GM18520 (cell line): Measurements from ENCODE around the gene GBF1.
"Not testable (repeated sequence)": the region's sequence is repeated elsewhere in the genome, so short reads cannot be mapped to it uniquely, and the experiment has no call there.

Source experiments
- ATAC-seq: cut with Tn5 transposase; IDR thresholded peaks from one replicate; pipeline ENCODE4 v1.9.1; 2021; ENCODE audit not compliant: unreplicated experiment

The GBF1 gene

GRCh38 chr10:102301332-102301731 is 56.0 kb downstream of the GBF1 start:
- ATAC-seq: not testable (repeated sequence)

GRCh38 chr10:102302611-102303010 is 57.3 kb downstream of the GBF1 start:
- ATAC-seq: no peak

GRCh38 chr10:102306006-102306405 is 60.7 kb downstream of the GBF1 start:
- ATAC-seq: no peak

GRCh38 chr10:102306710-102307109 is 61.4 kb downstream of the GBF1 start:
- no peak for ATAC-seq

GRCh38 chr10:102308318-102308717 is 63.0 kb downstream of the GBF1 start:
- ATAC-seq: not testable (repeated sequence)

GRCh38 chr10:102309236-102309635 is 63.9 kb downstream of the GBF1 start:
- no peak for ATAC-seq

GRCh38 chr10:102309916-102310315 is 64.6 kb downstream of the GBF1 start:
- ATAC-seq: no peak

- ATAC-seq: no peak
These were observed 65.2 kb downstream of the GBF1 start for GRCh38 chr10:102310361-102311024.

GRCh38 chr10:102311025-102311420 is 65.7 kb downstream of the GBF1 start:
- ATAC-seq: no peak

GRCh38 chr10:102312683-102313082 is 67.4 kb downstream of the GBF1 start:
- ATAC-seq: no peak

GRCh38 chr10:102313221-102313896 is 68.0 kb downstream of the GBF1 start:
- ATAC-seq: no peak

- no peak for ATAC-seq
These were observed 69.5 kb downstream of the GBF1 start for GRCh38 chr10:102314801-102315200.

GRCh38 chr10:102316421-102316820 is 71.1 kb downstream of the GBF1 start:
- no peak for ATAC-seq

- no peak for ATAC-seq
These were observed 77.6 kb downstream of the GBF1 start for GRCh38 chr10:102322914-102323313.

- ATAC-seq: no peak
These were observed 78.7 kb downstream of the GBF1 start for GRCh38 chr10:102324061-102324460.

- no peak for ATAC-seq
These were observed 80.7 kb downstream of the GBF1 start for GRCh38 chr10:102326031-102326430.

GRCh38 chr10:102327002-102327401 is 81.7 kb downstream of the GBF1 start:
- ATAC-seq: no peak

GRCh38 chr10:102327641-102328040 is 82.3 kb downstream of the GBF1 start:
- ATAC-seq: no peak

GRCh38 chr10:102332772-102333171 is 87.4 kb downstream of the GBF1 start:
- no peak for ATAC-seq

- no peak for ATAC-seq
These were observed 88.8 kb downstream of the GBF1 start for GRCh38 chr10:102334101-102334500.

GRCh38 chr10:102335184-102335583 is 89.9 kb downstream of the GBF1 start:
- ATAC-seq: no peak

GRCh38 chr10:102341038-102341688 is 95.8 kb downstream of the GBF1 start:
- ATAC-seq: no peak
